ENCODE results near the gene TC2N. TPM values are rescaled to one million over a fixed set of nuclear protein-coding genes. Genes with fewer than 3 reads are reported as not detected.
"Not testable (repeated sequence)": the region's sequence is repeated elsewhere in the genome, so short reads cannot be mapped to it uniquely, and the experiment has no call there.

TC2N gene
- total and polyA plus RNA-seq, 2 experiments from 2014 or later: 10.0 to 35.0 TPM

- H3K27ac ChIP-seq (ENCODE audit: low read depth); H3K9me2 ChIP-seq (ENCODE audit: insufficient read depth); H3K4me3 Mint-ChIP-seq; H3K4me1 Mint-ChIP-seq; H3K4me1 ChIP-seq (ENCODE audit: insufficient read depth); H3K79me2 ChIP-seq (replicated peaks; ENCODE audit: insufficient read depth); H3K27me3 ChIP-seq (ENCODE audit: insufficient read depth); H3K27me3 Mint-ChIP-seq (ENCODE audit: insufficient read depth, low read depth, poor library complexity); H4K20me1 ChIP-seq (replicated peaks; ENCODE audit: insufficient read depth); H2AFZ ChIP-seq; DNase-seq (ENCODE audit: low spot score); H3F3A ChIP-seq (replicated peaks; ENCODE audit: low read depth); H3K9me3 Mint-ChIP-seq; H3K36me3 Mint-ChIP-seq (ENCODE audit: low read depth); H3K27ac Mint-ChIP-seq; ATAC-seq; H3K4me3 ChIP-seq; H3K36me3 ChIP-seq (ENCODE audit: insufficient read depth); H3K4me2 ChIP-seq: not testable (repeated sequence)
These were observed 22.3 kb downstream of the TC2N start for GRCh38 chr14:91845056-91845455.

DNA sequence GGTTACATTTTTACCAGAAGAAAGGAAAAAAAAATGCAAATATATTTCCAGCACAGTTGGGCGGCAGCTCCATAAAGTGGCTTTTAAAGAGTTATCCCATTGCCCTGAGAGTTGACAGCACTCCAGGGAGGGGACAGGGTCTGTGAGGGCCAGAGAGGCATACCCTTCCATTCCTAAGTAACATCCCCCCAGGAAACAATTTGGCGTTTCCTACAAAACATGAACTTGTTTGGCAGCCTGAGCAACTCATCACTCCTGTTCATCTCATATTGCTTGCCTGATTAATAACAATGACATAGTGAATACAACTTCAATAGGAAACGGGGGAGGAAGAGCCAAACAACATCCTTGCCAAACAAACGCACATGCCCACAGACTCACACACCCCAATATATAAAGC is 23.3 kb downstream of the TC2N start:
- Histone ChIP-seq H3K27ac (ENCODE audit: low read depth) (no peak overlapping the region), H3K36me3 (ENCODE audit: insufficient read depth) (no peaks in the 10 kb centered on the region), H3K27me3 (ENCODE audit: insufficient read depth) (no peaks in the 10 kb centered on the region), H3F3A (replicated peaks; ENCODE audit: low read depth) (no peaks in the 10 kb centered on the region), H2AFZ (no peak overlapping the region), H3K79me2 (replicated peaks; ENCODE audit: insufficient read depth) (no peaks in the 10 kb centered on the region), H3K4me3 (no peak overlapping the region), H3K4me2 (no peak overlapping the region), H3K4me1 (ENCODE audit: insufficient read depth) (no peaks in the 10 kb centered on the region), H4K20me1 (replicated peaks; ENCODE audit: insufficient read depth) (no peaks in the 10 kb centered on the region), H3K9me2 (ENCODE audit: insufficient read depth) (no peaks in the 10 kb centered on the region; the same call in none of the 2 replicates)
- no peak for ATAC-seq
- no peaks in the 10 kb centered on the region for H3K9me3 Mint-ChIP-seq
- H3K36me3 Mint-ChIP-seq (ENCODE audit: low read depth): no peaks in the 10 kb centered on the region
- TF ChIP-seq ZNF114 (CRISPR knock-in tag; IDR thresholded peaks at IDR 0.05): no peak
- no peak for DNase-seq (ENCODE audit: low spot score)
- H3K27ac Mint-ChIP-seq: no peak overlapping the region
- no peak overlapping the region for H3K4me3 Mint-ChIP-seq
- H3K27me3 Mint-ChIP-seq (ENCODE audit: insufficient read depth, low read depth, poor library complexity): peaks cover 2% of the 10 kb centered on the region
- H3K4me1 Mint-ChIP-seq: 0 out of 3 replicates have a peak, but pooled peaks cover 5% of the 10 kb centered on the region

DNA sequence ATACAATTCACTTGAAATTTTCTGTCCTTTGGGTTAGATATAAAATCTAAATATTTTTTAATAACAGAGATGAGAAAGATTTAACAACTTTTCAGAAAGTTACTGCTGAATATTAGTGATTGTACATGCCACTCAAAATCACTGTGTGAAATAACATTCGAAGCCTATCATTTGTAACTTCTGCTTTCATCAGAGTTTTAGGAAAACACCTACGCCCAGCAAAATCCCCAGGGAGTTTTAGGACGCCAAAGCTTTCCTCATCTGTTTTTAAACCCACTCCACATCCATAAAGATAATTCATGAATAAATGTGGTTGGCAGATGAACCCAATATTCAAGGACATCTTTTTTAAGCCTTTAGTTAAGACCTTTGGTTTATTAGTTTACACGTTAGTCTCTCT is 23.9 kb downstream of the TC2N start:
- H3K9me3 Mint-ChIP-seq: no peaks in the 10 kb centered on the region
- H3K27ac Mint-ChIP-seq: no peak overlapping the region
- H3K4me3 Mint-ChIP-seq: no peak overlapping the region
- ATAC-seq (no peak), DNase-seq (ENCODE audit: low spot score) (no peak)
- Histone ChIP-seq H3K4me1 (ENCODE audit: insufficient read depth) (no peaks in the 10 kb centered on the region), H3K4me3 (no peak overlapping the region), H2AFZ (no peak overlapping the region), H3K4me2 (no peak overlapping the region), H3K27ac (ENCODE audit: low read depth) (no peak overlapping the region), H4K20me1 (replicated peaks; ENCODE audit: insufficient read depth) (no peaks in the 10 kb centered on the region), H3K36me3 (ENCODE audit: insufficient read depth) (no peaks in the 10 kb centered on the region), H3K79me2 (replicated peaks; ENCODE audit: insufficient read depth) (no peaks in the 10 kb centered on the region), H3K27me3 (ENCODE audit: insufficient read depth) (no peaks in the 10 kb centered on the region), H3F3A (replicated peaks; ENCODE audit: low read depth) (no peaks in the 10 kb centered on the region), H3K9me2 (ENCODE audit: insufficient read depth) (no peaks in the 10 kb centered on the region; the same call in none of the 2 replicates)
- 0 out of 3 replicates have a peak, but pooled peaks cover 5% of the 10 kb centered on the region for H3K4me1 Mint-ChIP-seq
- H3K36me3 Mint-ChIP-seq (ENCODE audit: low read depth): no peaks in the 10 kb centered on the region
- TF ChIP-seq JUNB (IDR thresholded peaks at IDR 0.05; ENCODE audit: unreplicated experiment) (no peak), STAT1 (IDR thresholded peaks at IDR 0.05; ENCODE audit: unreplicated experiment) (no peak), POLR2AphosphoS5 (IDR thresholded peaks at IDR 0.05; ENCODE audit: low read depth) (no peak)
- TF ChIP-seq, protein P1, sequence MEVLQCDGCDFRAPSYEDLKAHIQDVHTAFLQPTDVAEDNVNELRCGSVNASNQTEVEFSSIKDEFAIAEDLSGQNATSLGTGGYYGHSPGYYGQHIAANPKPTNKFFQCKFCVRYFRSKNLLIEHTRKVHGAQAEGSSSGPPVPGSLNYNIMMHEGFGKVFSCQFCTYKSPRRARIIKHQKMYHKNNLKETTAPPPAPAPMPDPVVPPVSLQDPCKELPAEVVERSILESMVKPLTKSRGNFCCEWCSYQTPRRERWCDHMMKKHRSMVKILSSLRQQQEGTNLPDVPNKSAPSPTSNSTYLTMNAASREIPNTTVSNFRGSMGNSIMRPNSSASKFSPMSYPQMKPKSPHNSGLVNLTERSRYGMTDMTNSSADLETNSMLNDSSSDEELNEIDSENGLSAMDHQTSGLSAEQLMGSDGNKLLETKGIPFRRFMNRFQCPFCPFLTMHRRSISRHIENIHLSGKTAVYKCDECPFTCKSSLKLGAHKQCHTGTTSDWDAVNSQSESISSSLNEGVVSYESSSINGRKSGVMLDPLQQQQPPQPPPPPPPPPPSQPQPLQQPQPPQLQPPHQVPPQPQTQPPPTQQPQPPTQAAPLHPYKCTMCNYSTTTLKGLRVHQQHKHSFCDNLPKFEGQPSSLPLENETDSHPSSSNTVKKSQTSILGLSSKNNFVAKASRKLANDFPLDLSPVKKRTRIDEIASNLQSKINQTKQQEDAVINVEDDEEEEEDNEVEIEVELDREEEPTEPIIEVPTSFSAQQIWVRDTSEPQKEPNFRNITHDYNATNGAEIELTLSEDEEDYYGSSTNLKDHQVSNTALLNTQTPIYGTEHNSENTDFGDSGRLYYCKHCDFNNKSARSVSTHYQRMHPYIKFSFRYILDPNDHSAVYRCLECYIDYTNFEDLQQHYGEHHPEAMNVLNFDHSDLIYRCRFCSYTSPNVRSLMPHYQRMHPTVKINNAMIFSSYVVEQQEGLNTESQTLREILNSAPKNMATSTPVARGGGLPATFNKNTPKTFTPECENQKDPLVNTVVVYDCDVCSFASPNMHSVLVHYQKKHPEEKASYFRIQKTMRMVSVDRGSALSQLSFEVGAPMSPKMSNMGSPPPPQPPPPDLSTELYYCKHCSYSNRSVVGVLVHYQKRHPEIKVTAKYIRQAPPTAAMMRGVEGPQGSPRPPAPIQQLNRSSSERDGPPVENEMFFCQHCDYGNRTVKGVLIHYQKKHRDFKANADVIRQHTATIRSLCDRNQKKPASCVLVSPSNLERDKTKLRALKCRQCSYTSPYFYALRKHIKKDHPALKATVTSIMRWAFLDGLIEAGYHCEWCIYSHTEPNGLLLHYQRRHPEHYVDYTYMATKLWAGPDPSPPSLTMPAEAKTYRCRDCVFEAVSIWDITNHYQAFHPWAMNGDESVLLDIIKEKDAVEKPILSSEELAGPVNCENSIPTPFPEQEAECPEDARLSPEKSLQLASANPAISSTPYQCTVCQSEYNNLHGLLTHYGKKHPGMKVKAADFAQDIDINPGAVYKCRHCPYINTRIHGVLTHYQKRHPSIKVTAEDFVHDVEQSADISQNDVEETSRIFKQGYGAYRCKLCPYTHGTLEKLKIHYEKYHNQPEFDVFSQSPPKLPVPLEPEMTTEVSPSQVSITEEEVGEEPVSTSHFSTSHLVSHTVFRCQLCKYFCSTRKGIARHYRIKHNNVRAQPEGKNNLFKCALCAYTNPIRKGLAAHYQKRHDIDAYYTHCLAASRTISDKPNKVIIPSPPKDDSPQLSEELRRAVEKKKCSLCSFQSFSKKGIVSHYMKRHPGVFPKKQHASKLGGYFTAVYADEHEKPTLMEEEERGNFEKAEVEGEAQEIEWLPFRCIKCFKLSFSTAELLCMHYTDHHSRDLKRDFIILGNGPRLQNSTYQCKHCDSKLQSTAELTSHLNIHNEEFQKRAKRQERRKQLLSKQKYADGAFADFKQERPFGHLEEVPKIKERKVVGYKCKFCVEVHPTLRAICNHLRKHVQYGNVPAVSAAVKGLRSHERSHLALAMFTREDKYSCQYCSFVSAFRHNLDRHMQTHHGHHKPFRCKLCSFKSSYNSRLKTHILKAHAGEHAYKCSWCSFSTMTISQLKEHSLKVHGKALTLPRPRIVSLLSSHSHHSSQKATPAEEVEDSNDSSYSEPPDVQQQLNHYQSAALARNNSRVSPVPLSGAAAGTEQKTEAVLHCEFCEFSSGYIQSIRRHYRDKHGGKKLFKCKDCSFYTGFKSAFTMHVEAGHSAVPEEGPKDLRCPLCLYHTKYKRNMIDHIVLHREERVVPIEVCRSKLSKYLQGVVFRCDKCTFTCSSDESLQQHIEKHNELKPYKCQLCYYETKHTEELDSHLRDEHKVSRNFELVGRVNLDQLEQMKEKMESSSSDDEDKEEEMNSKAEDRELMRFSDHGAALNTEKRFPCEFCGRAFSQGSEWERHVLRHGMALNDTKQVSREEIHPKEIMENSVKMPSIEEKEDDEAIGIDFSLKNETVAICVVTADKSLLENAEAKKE (CRISPR knock-in tag; IDR thresholded peaks at IDR 0.05): no peak
- H3K27me3 Mint-ChIP-seq (ENCODE audit: insufficient read depth, low read depth, poor library complexity): peaks cover 2% of the 10 kb centered on the region

Measured in GM23338 (cell line).